Bronchial epithelial cell (primary cell): ENCODE results near the gene PLCD3. TPM values are rescaled to one million over a fixed set of nuclear protein-coding genes. Genes with fewer than 3 reads are reported as not detected.
A peak's percentile ranks its signal among the peaks of the same experiment; 100 is the strongest.

Experiments
- DNase-seq: peaks from one replicate; pipeline ENCODE4 v3.0.0-alpha.2; 2010; ENCODE audit warnings: low read depth
- FAIRE-seq: peaks from 2 replicates; lab custom pipeline; 2011; peaks lifted over from hg19 to GRCh38; lab: Jason Lieb, UNC
- H3K27me3 ChIP-seq: 2 replicates; pipeline ENCODE4 v1.5.1; 2011; ENCODE audit warnings: low read length; ENCODE audit not compliant: control insufficient read depth, insufficient read depth
- H3K36me3 ChIP-seq: 2 replicates; pipeline ENCODE4 v1.5.1; 2011; ENCODE audit warnings: low read length; ENCODE audit not compliant: control insufficient read depth, insufficient read depth
- H3K4me3 ChIP-seq: 2 replicates; pipeline ENCODE4 v1.5.1; 2011; ENCODE audit warnings: mild to moderate bottlenecking, low read depth, low read length, control low read depth
- CTCF ChIP-seq: IDR thresholded peaks from 2 replicates; pipeline ENCODE4 v1.5.1; 2011; ENCODE audit warnings: mild to moderate bottlenecking, moderate library complexity, low read length, control low read depth, inconsistent platforms; ENCODE audit not compliant: insufficient read depth, severe bottlenecking
- total RNA-seq: library from RNA; depleted of rRNA; stranded (reverse); fragments of >200 nt; gene quantifications from 2 replicates; pipeline ENCODE4 v1.2.1, GENCODE V29; 2014

The PLCD3 gene
- total RNA-seq, 1 donor from 2014 or later: 44.0 TPM

- FAIRE-seq: no peak
- Histone ChIP-seq H3K4me3 (no peak overlapping the region), H3K36me3 (peaks cover 3% of the 10 kb centered on the region), H3K27me3 (no peaks in the 10 kb centered on the region)
- DNase-seq: no peak
- no peak for TF ChIP-seq CTCF
Measured at GRCh38 chr17:45067637-45068036, 64.7 kb downstream of the PLCD3 start.

- no peak for TF ChIP-seq CTCF
- Histone ChIP-seq H3K4me3 (no peak overlapping the region), H3K36me3 (no peaks in the 10 kb centered on the region), H3K27me3 (no peaks in the 10 kb centered on the region)
- FAIRE-seq (no peak), DNase-seq (no peak)
Measured at GRCh38 chr17:45063198-45063597, 69.1 kb downstream of the PLCD3 start.

GRCh38 chr17:45061606-45062205 is 70.6 kb downstream of the PLCD3 start:
- Histone ChIP-seq H3K4me3 (peak overlapping the region; percentile 88), H3K36me3 (no peaks in the 10 kb centered on the region), H3K27me3 (no peaks in the 10 kb centered on the region)
- DNase-seq (no peak), FAIRE-seq (no peak)
- TF ChIP-seq CTCF: no peak

- Histone ChIP-seq H3K36me3 (no peaks in the 10 kb centered on the region), H3K27me3 (no peaks in the 10 kb centered on the region), H3K4me3 (peak within 1 kb of the TSS; percentile 88)
- DNase-seq (peak; percentile 98), FAIRE-seq (no peak)
- TF ChIP-seq CTCF: no peak
Measured at GRCh38 chr17:45060797-45061605, 71.3 kb downstream of the PLCD3 start, which contains the start of gene NMT1. NMT1 (plus strand) TSS chr17:45061317; CDS start chr17:45061330, 13 bp downstream.

GRCh38 chr17:45060382-45060796 is 71.9 kb downstream of the PLCD3 start:
- no peak for FAIRE-seq
- Histone ChIP-seq H3K36me3 (no peaks in the 10 kb centered on the region), H3K27me3 (no peaks in the 10 kb centered on the region), H3K4me3 (peak overlapping the region; percentile 88)
- no peak for DNase-seq
- TF ChIP-seq CTCF: no peak

Other genes with a start within 250 kb of the PLCD3 start
- gene EFTUD2, start 233.1 kb downstream of the PLCD3 start, total RNA-seq: 78.0 and 91.4 TPM in 2 replicates
- not detected in 2 replicates for gene GFAP, start 217.0 kb downstream of the PLCD3 start, total RNA-seq
- gene KIF18B, start 184.7 kb downstream of the PLCD3 start, total RNA-seq: 0.13 TPM in 1 of 2 replicates, not detected in the other
- gene C1QL1, start 164.2 kb downstream of the PLCD3 start, total RNA-seq: not detected in 2 replicates
- 18.2 and 25.9 TPM in 2 replicates for gene DCAKD, start 80.9 kb downstream of the PLCD3 start, total RNA-seq
- gene NMT1, start 71.2 kb downstream of the PLCD3 start, total RNA-seq: 48.1 and 54.2 TPM in 2 replicates
- gene ACBD4, start 3.2 kb upstream of the PLCD3 start, total RNA-seq: 6.1 and 8.7 TPM in 2 replicates
- 7.1 and 12.5 TPM in 2 replicates for gene HEXIM1, start 16.0 kb upstream of the PLCD3 start, total RNA-seq
- 4.1 and 4.7 TPM in 2 replicates for gene HEXIM2, start 29.4 kb upstream of the PLCD3 start, total RNA-seq
- gene FMNL1, start 89.4 kb upstream of the PLCD3 start, total RNA-seq: 0.53 and 2.0 TPM in 2 replicates
- under 0.01 TPM in 1 of 2 replicates, not detected in the other for gene SPATA32, start 129.6 kb upstream of the PLCD3 start, total RNA-seq
- gene MAP3K14, start 184.5 kb upstream of the PLCD3 start, total RNA-seq: 0.77 and 0.79 TPM in 2 replicates